GM08714 (cell line): ENCODE data around the gene USB1.
"Not testable (repeated sequence)": the region's sequence is repeated elsewhere in the genome, so short reads cannot be mapped to it uniquely, and the experiment has no call there.

ENCODE experiments used
- H3K4me3 ChIP-seq: fragments of 200-500 bp; sonication (Bioruptor generic); 2 replicates; pipeline ENCODE4 v1.5.1; 2014; ENCODE audit warnings: mild to moderate bottlenecking, low read length, inconsistent platforms
- ZNF274 ChIP-seq: IDR thresholded peaks from 2 replicates; pipeline ENCODE4 v1.6.1; 2012; ENCODE audit warnings: mild to moderate bottlenecking, low read depth, low read length

Gene USB1

DNA sequence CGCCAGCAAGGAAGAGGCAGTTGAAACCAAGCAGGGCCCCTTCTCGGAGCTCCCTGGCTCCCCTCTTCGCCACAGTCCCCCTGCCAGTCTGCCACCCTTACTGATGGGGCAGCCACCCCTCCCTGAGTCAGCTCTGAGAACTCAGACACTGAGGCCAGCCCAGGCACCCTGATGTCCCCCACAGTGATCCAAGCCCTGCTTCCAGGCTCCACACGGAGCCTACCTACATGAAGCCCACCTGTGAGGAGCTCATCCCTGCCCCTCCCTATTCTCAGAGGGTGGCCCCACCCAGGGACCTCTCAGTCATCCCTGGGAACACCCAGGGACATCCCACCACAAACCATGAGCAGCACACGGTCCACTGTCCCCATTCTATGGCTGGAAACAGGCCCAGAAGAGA, 39.2 kb upstream of the USB1 start:
- no peak overlapping the region for H3K4me3 ChIP-seq
- TF ChIP-seq ZNF274, result no peak

DNA sequence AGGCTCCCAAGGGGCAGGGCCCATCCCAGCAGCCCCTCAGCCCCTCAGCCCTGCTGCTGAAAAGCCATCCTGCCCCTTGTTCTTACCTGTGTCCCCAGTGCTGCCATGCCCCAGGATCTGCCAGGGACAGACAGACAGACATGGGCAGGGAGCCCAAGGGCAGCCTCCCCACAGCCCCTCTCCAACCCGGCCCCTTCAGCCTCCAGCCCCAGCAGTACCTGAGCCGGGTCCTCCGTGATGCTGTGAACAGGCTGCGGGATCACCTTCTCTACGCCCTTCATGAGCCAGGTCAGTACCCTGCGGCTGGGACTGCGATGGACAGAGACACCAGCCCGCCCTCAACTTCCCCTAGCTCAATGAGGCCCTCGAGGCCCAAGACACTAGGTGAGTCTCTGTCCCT, 38.5 kb upstream of the USB1 start:
- H3K4me3 ChIP-seq, result no peak overlapping the region
- no peak for TF ChIP-seq ZNF274

DNA sequence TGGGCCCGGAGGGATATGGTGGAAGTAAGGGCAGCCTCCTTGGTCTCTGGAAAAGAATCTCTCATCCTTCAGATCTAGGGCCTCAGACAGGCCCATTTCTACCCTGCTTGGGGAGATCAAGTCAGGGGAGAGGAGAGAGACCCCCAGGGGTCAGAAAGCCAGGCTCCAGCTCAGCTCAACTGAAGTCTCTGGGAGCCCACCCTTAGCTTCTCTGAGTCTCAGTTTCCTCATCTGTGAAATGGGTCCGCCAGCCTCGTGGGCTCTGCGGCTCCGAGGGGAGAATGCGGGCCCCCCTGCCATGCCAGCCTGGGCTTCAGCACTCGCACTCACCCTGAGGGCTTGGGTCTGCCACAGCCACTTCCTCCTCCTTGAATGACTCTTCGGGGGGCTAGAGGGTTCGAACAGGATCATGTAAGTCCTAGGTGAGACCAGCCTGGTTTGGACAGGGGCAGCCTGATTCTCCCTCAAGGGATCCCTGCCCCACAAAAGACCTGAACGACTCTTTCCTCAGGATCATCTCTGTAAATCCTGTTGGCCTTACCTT, 37.0 kb upstream of the USB1 start:
- TF ChIP-seq ZNF274, result no peak
- H3K4me3 ChIP-seq, result no peak overlapping the region

GRCh38 chr16:57966204-57966771, 34.9 kb upstream of the USB1 start:
- H3K4me3 ChIP-seq, result no peak overlapping the region
- no peak for TF ChIP-seq ZNF274

GRCh38 chr16:57966986-57967385, 34.2 kb upstream of the USB1 start:
- H3K4me3 ChIP-seq, result no peak overlapping the region
- no peak for TF ChIP-seq ZNF274

DNA sequence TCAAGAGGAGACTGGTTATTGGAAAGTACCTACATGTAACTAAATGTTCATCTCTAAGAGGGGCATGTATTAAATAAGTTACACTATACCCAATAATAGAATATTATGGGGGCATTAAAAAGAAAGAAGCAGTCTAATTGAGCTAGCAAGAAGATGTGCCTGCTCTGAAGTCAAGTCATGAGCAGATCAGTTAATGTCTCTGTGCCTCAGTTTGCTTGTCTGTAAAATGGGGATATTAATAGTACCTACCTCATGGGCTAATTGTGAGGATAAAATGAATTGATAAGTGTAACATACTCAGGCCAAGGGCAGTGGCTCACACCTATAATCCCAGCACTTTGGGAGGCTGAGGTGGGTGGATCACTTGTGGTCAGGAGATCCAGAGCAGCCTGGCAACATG, 33.3 kb upstream of the USB1 start:
- no peak overlapping the region for H3K4me3 ChIP-seq
- no peak for TF ChIP-seq ZNF274

- TF ChIP-seq ZNF274, result no peak
- H3K4me3 ChIP-seq, result no peak overlapping the region
Observed at GRCh38 chr16:57969451-57970123, 31.6 kb upstream of the USB1 start.

DNA sequence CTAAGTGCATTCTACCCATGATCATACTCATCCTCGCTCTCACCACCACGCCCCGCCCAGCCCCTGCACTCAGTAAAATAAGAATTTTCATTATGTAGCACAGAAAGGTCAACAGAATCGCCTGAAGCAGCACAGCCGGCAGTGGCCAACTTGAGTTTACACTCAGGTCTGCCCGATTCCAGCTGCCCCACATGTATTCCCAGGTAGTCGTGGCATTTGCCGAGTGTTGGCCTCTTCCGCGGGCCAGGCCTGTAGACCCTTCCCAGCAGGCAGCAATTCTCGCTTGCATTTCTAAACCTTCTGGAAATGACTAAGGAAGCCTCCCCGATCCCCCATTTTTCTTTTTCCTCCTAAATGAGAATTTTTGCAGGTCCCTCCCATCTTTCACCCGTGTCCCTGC, 30.9 kb upstream of the USB1 start:
- TF ChIP-seq ZNF274, result no peak

GRCh38 chr16:57970970-57971369, 30.2 kb upstream of the USB1 start, which contains the start of gene CNGB1:
Gene CNGB1 (minus strand): TSS chr16:57971128. CDS start chr16:57967286, 3,842 bp downstream.
- no peak within 1 kb of the TSS for H3K4me3 ChIP-seq
- TF ChIP-seq ZNF274, result no peak

More for the DNA sequence above, 30.9 kb upstream of the USB1 start:
- no peak overlapping the region for H3K4me3 ChIP-seq

- no peak overlapping the region for H3K4me3 ChIP-seq
- no peak for TF ChIP-seq ZNF274
Observed at GRCh38 chr16:57971848-57972247, 29.4 kb upstream of the USB1 start.

DNA sequence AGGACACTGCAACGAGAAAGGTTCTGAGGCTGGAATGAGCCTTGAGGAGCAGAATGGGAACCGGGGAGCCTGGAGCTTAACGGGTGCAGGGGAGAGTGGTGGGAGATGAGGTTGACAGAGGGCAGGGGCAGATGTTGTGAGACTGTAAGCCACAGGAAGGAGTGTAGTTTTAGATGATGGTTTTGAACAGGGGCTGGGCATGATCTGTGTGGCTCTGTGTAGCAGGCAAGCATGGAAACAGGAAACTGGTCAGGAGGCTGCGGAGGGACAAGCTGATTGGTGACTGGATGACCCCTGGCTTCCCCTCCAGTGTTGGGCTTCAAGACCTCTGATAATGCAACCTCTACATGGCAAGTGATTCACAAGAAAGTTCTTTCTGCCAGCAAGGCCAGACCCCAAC, 28.9 kb upstream of the USB1 start:
- no peak for TF ChIP-seq ZNF274

DNA sequence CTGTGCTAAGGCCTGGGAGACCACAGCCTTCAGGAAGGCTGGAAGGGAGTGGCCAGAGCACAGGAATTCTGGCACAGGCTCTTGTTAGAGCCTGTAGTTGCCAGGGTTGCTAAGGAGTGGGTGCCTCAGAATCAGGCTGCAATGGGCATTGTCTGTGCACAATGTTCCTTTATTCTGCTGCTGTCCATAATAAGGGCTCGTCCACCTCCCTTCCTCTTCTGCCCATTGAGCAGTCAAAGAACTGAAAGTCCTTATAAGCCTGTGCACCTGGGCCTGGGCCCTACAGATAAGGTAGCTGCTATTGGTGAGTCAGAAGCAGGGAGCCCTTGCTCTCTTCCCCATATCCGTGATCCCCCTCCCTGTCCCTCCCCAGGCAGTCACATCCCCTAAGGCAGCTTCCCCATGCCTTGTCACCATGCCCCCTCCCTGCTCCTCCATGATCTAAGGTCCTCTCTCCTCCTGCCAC, 24.8 kb upstream of the USB1 start:
- no peak overlapping the region for H3K4me3 ChIP-seq
- no peak for TF ChIP-seq ZNF274

More for the DNA sequence above, 28.9 kb upstream of the USB1 start:
- H3K4me3 ChIP-seq, result no peak overlapping the region

- no peak for TF ChIP-seq ZNF274
- no peak overlapping the region for H3K4me3 ChIP-seq
Observed at GRCh38 chr16:57977418-57978069, 23.7 kb upstream of the USB1 start.

GRCh38 chr16:57978070-57978465, 23.1 kb upstream of the USB1 start:
- H3K4me3 ChIP-seq, result not testable (repeated sequence)
